Thoracic aorta (tissue), 2 donors: ENCODE data around the gene JAKMIP2. TPM values are rescaled to one million over a fixed set of nuclear protein-coding genes. Genes with fewer than 3 reads are reported as not detected.

Source experiments
- ATAC-seq: fragments of 150-250 bp; one replicate; pipeline ENCODE4 v1.8.0; 2017; ENCODE audit warnings: low read depth; ENCODE audit not compliant: insufficient number of reproducible peaks, low FRiP score
- DNase-seq: peaks from one replicate; pipeline ENCODE4 v3.0.0-alpha.2; 2020; ENCODE audit warnings: low spot score
- H3K27ac ChIP-seq, 2 donors: fragments of 200-600 bp; sonication (generic); 1 replicate in 1 of 2; 2 replicates in 1 of 2; pipeline ENCODE4 v1.5.1; 2016; ENCODE audit warnings: mild to moderate bottlenecking in 2 of 2, moderate library complexity in 2 of 2
- H3K27me3 ChIP-seq: fragments of 200-600 bp; sonication (generic); replicated peaks from 2 replicates; pipeline ENCODE4 v1.6.0; 2016; ENCODE audit warnings: mild to moderate bottlenecking; ENCODE audit not compliant: insufficient read depth
- H3K36me3 ChIP-seq: fragments of 200-600 bp; sonication (generic); one replicate; pipeline ENCODE4 v1.5.1; 2016
- H3K4me1 ChIP-seq, 2 donors: fragments of 200-600 bp; sonication (generic); 1 replicate in 1 of 2; 2 replicates in 1 of 2; pipeline versions ENCODE4 v1.5.1 to v1.6.0; 2016; ENCODE audit warnings: low read depth in 2 of 2, mild to moderate bottlenecking in 1 of 2; ENCODE audit not compliant: control insufficient read depth in 1 of 2
- H3K4me3 ChIP-seq: fragments of 200-600 bp; sonication (generic); 2 replicates; pipeline ENCODE4 v1.5.1; 2016; ENCODE audit warnings: mild to moderate bottlenecking
- H3K9me3 ChIP-seq: fragments of 200-600 bp; sonication (generic); 2 replicates; pipeline ENCODE4 v1.5.1; 2016
- CTCF ChIP-seq: fragments of 200-600 bp; sonication (generic); IDR thresholded peaks from one replicate; pipeline ENCODE4 v1.5.1; 2019; ENCODE audit warnings: antibody characterized with exemption
- total RNA-seq, 2 donors: library from RNA; depleted of rRNA; stranded (reverse); fragments of >200 nt; gene quantifications; one replicate each; pipeline versions ENCODE4 v1.1.0 to v1.2.3, GENCODE V29; 2016

Gene JAKMIP2
- total RNA-seq, 2 donors from 2014 or later: 0.49 to 1.6 TPM

GRCh38 chr5:147648597-147648996 is 133.9 kb downstream of the JAKMIP2 start:
- no peak for DNase-seq
- Histone ChIP-seq H3K4me3 (no peak overlapping the region), H3K27me3 (no peaks in the 10 kb centered on the region), H3K36me3 (no peaks in the 10 kb centered on the region), H3K9me3 (no peaks in the 10 kb centered on the region), H3K4me1 (no peaks in the 10 kb centered on the region), H3K27ac (no peak overlapping the region)
- no peak for TF ChIP-seq CTCF
- no peak for ATAC-seq

- Histone ChIP-seq H3K36me3 (no peaks in the 10 kb centered on the region), H3K27me3 (no peaks in the 10 kb centered on the region), H3K9me3 (no peaks in the 10 kb centered on the region), H3K4me1 (no peaks in the 10 kb centered on the region), H3K27ac (no peak overlapping the region), H3K4me3 (no peak overlapping the region)
- TF ChIP-seq CTCF: no peak
- no peak for DNase-seq
- no peak for ATAC-seq
These were observed 137.3 kb downstream of the JAKMIP2 start for GRCh38 chr5:147645197-147645596.

GRCh38 chr5:147644460-147644859 is 138.1 kb downstream of the JAKMIP2 start:
- Histone ChIP-seq H3K4me3 (no peak overlapping the region), H3K27me3 (no peaks in the 10 kb centered on the region), H3K27ac (no peak overlapping the region), H3K9me3 (no peaks in the 10 kb centered on the region), H3K36me3 (no peaks in the 10 kb centered on the region), H3K4me1 (no peaks in the 10 kb centered on the region)
- DNase-seq (no peak), ATAC-seq (no peak)
- TF ChIP-seq CTCF: no peak

GRCh38 chr5:147643142-147643541 is 139.4 kb downstream of the JAKMIP2 start:
- no peak overlapping the region for H3K27ac ChIP-seq
- DNase-seq (no peak), ATAC-seq (no peak)
- no peaks in the 10 kb centered on the region for H3K9me3 ChIP-seq
- no peak overlapping the region for H3K4me3 ChIP-seq
- no peak for TF ChIP-seq CTCF
- H3K27me3 ChIP-seq: no peaks in the 10 kb centered on the region
- no peaks in the 10 kb centered on the region for H3K36me3 ChIP-seq
- H3K4me1 ChIP-seq: no peaks in the 10 kb centered on the region

- Histone ChIP-seq H3K4me3 (no peak overlapping the region), H3K36me3 (no peaks in the 10 kb centered on the region), H3K27me3 (no peaks in the 10 kb centered on the region), H3K9me3 (no peaks in the 10 kb centered on the region), H3K4me1 (no peaks in the 10 kb centered on the region), H3K27ac (no peak overlapping the region)
- no peak for TF ChIP-seq CTCF
- ATAC-seq (no peak), DNase-seq (no peak)
These were observed 139.9 kb downstream of the JAKMIP2 start for GRCh38 chr5:147642666-147643065.
